Mesendoderm (in vitro differentiated cells): ENCODE results near the gene IL17REL. TPM values are rescaled to one million over a fixed set of nuclear protein-coding genes. Genes with fewer than 3 reads are reported as not detected.

ENCODE experiments used
- DNase-seq: peaks from one replicate; pipeline ENCODE4 v3.0.0; 2013
- H2AK5ac ChIP-seq: 2 replicates; pipeline ENCODE4 v1.6.1; 2013; ENCODE audit warnings: low read length, inconsistent platforms
- H2BK120ac ChIP-seq: 2 replicates; pipeline ENCODE4 v1.6.1; 2013; ENCODE audit warnings: low read depth, mild to moderate bottlenecking, low read length, moderate library complexity, mixed read lengths
- H2BK15ac ChIP-seq: replicated peaks from 2 replicates; pipeline ENCODE4 v1.6.1; 2013; ENCODE audit warnings: low read depth, mild to moderate bottlenecking, moderate library complexity
- H2BK5ac ChIP-seq: 2 replicates; pipeline ENCODE4 v1.6.1; 2013; ENCODE audit warnings: low read length, inconsistent platforms
- H3K18ac ChIP-seq: 2 replicates; pipeline ENCODE4 v1.6.1; 2013; ENCODE audit warnings: mild to moderate bottlenecking, low read length, mixed read lengths
- H3K23ac ChIP-seq: one replicate; pipeline ENCODE4 v1.6.1; 2013; ENCODE audit warnings: low read length
- H3K27ac ChIP-seq: 2 replicates; pipeline ENCODE4 v1.5.1; 2013; ENCODE audit warnings: low read depth, mild to moderate bottlenecking, inconsistent platforms, low read length, moderate library complexity
- H3K27me3 ChIP-seq: 2 replicates; pipeline ENCODE4 v1.6.1; 2013; ENCODE audit warnings: low read length, control low read depth, mild to moderate bottlenecking, inconsistent platforms; ENCODE audit not compliant: insufficient read depth, poor library complexity
- H3K36me3 ChIP-seq: 2 replicates; pipeline ENCODE4 v1.6.1; 2013; ENCODE audit warnings: low read length, inconsistent platforms; ENCODE audit not compliant: control insufficient read depth, insufficient read depth
- H3K4ac ChIP-seq: one replicate; pipeline ENCODE4 v1.6.1; 2013; ENCODE audit warnings: low read depth, mild to moderate bottlenecking, low read length, moderate library complexity
- H3K4me1 ChIP-seq: 2 replicates; pipeline ENCODE4 v1.6.1; 2013; ENCODE audit warnings: low read depth, low read length, inconsistent platforms; ENCODE audit not compliant: control insufficient read depth
- H3K4me2 ChIP-seq: 2 replicates; pipeline ENCODE4 v1.6.1; 2013; ENCODE audit warnings: low read length
- H3K4me3 ChIP-seq: 2 replicates; pipeline ENCODE4 v1.5.1; 2013; ENCODE audit warnings: mild to moderate bottlenecking, low read length
- H3K56ac ChIP-seq: one replicate; pipeline ENCODE4 v1.6.1; 2013; ENCODE audit warnings: low read length
- H3K79me1 ChIP-seq: 2 replicates; pipeline ENCODE4 v1.6.1; 2013; ENCODE audit warnings: low read length, inconsistent platforms
- H3K79me2 ChIP-seq: 2 replicates; pipeline ENCODE4 v1.6.1; 2013; ENCODE audit warnings: mild to moderate bottlenecking, low read length; ENCODE audit not compliant: control insufficient read depth, insufficient read depth
- H3K9ac ChIP-seq: 2 replicates; pipeline ENCODE4 v1.6.1; 2013; ENCODE audit warnings: low read length, inconsistent platforms
- H4K5ac ChIP-seq: one replicate; pipeline ENCODE4 v1.6.1; 2013; ENCODE audit warnings: low read length
- H4K8ac ChIP-seq: one replicate; pipeline ENCODE4 v1.6.1; 2013; ENCODE audit warnings: low read depth, mild to moderate bottlenecking, control low read depth, low read length, moderate library complexity
- WGBS: extraction: QIAGEN DNeasy Blood & Tissue Kit; methylation state at CpG from one replicate; pipeline ENCODE4 v1.1.7; 2013; ENCODE audit warnings: low lambda C conversion rate, missing lambda C conversion rate; ENCODE audit not compliant: insufficient coverage; ENCODE audit errors: extremely low coverage; 5-methylcytosine and 5-hydroxymethylcytosine counted together
- polyA plus RNA-seq, 2 experiments: library from polyadenylated mRNA; stranded (reverse); fragments of 200-250 nt; gene quantifications; one replicate each; pipeline ENCODE4 v1.2.3, GENCODE V29; 2013

The IL17REL gene
- polyA plus RNA-seq (2013, experiment 1 of 2), result not detected
- not detected for polyA plus RNA-seq (2013, experiment 2 of 2)

DNA sequence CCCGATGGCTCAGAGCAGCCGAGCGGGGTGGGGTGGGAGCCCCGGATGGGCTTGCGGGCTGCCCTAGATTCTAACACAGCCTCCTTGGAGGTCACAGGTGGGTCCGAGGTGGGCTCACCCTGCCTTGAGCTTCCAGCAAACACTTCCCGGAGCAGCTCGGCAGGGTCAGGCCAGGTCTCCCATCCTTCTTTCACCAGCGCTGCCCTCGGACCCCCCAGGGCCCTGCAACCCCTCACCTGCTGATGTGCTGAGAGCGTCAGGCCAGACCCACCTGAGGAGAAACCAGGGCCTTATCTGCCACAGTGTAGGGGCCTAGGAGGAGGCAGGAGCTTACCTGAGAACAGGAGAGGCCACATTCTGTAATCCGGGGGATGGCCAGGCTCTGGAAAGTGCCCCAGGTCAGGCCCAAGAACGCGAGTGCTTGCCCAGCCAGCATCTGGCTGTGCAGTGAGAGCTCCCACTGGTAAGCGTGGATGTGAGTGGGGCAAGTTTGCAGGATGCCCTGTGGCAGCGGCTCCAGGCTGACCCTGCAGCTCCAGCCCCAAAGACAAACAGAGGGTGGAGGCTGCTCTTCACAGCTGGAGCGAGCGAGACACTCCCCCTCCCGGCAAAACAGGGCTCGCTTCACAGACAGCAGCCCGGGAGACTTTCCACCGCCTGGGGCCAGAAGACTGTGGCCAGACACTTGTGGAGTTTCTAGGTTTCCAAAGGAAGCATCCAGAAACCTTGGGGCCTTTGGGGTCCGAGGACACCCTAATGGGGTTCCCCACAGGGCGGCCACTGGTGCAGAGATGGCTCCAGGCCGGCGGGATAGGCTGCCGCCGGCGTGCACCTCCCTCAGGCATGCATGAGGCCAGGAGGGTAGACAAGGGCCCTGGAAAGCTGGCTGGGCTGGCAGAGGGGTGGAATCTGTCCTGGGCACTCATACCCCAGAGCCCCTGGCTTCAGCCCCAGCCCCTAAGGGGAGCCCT, at the start of gene IL17REL:
IL17REL (minus strand) TSS at position 555 of the 971 bp plus-strand sequence; CDS start at position 436, 119 bp downstream.
- H3K79me2 ChIP-seq, result no peaks in the 10 kb centered on the region
- no peak within 1 kb of the TSS for H2BK5ac ChIP-seq
- no CpG with 5 or more reads among the region's 29 CpGs for WGBS
- no peak within 1 kb of the TSS for H2AK5ac ChIP-seq
- H3K27ac ChIP-seq, result no peak within 1 kb of the TSS
- H3K9ac ChIP-seq, result no peak within 1 kb of the TSS
- no peak within 1 kb of the TSS for H2BK120ac ChIP-seq
- H3K79me1 ChIP-seq, result no peaks in the 10 kb centered on the region
- no peak within 1 kb of the TSS for H4K8ac ChIP-seq
- H3K36me3 ChIP-seq, result no peaks in the 10 kb centered on the region
- H3K56ac ChIP-seq, result no peak within 1 kb of the TSS
- H3K4me2 ChIP-seq, result no peak within 1 kb of the TSS
- peak; percentile 28 for DNase-seq
- H3K4me3 ChIP-seq, result no peak within 1 kb of the TSS
- no peak within 1 kb of the TSS for H3K18ac ChIP-seq
- H2BK15ac ChIP-seq, result no peak within 1 kb of the TSS
- H3K4ac ChIP-seq, result no peak within 1 kb of the TSS
- H3K4me1 ChIP-seq, result no peaks in the 10 kb centered on the region
- H3K27me3 ChIP-seq, result peaks cover 16% of the 10 kb centered on the region
- H3K23ac ChIP-seq, result no peak within 1 kb of the TSS
- H4K5ac ChIP-seq, result no peak within 1 kb of the TSS

GRCh38 chr22:50061824-50062355, 49.3 kb upstream of the IL17REL start:
- Histone ChIP-seq H3K4me2 (no peak overlapping the region), H3K56ac (no peak overlapping the region), H3K27ac (no peak overlapping the region), H3K23ac (no peak overlapping the region), H3K4me1 (no peaks in the 10 kb centered on the region), H3K4me3 (no peak overlapping the region), H4K5ac (no peak overlapping the region), H2BK120ac (no peak overlapping the region), H3K79me2 (no peaks in the 10 kb centered on the region), H3K79me1 (no peaks in the 10 kb centered on the region), H2AK5ac (no peak overlapping the region), H3K36me3 (no peaks in the 10 kb centered on the region), H3K4ac (no peak overlapping the region), H4K8ac (no peak overlapping the region), H3K27me3 (no peaks in the 10 kb centered on the region), H2BK15ac (no peak overlapping the region), H3K9ac (no peak overlapping the region), H2BK5ac (no peak overlapping the region), H3K18ac (no peak overlapping the region)
- DNase-seq, result no peak
- no CpG with 5 or more reads among the region's 17 CpGs for WGBS

- H3K18ac ChIP-seq, result no peak overlapping the region
- no peak overlapping the region for H2AK5ac ChIP-seq
- H3K27ac ChIP-seq, result no peak overlapping the region
- no peak overlapping the region for H3K56ac ChIP-seq
- no peak overlapping the region for H4K5ac ChIP-seq
- H4K8ac ChIP-seq, result no peak overlapping the region
- H3K36me3 ChIP-seq, result no peaks in the 10 kb centered on the region
- no peaks in the 10 kb centered on the region for H3K4me1 ChIP-seq
- no CpG with 5 or more reads among the region's 27 CpGs for whole genome bisulfite sequencing
- no peaks in the 10 kb centered on the region for H3K79me1 ChIP-seq
- no peak overlapping the region for H3K4me2 ChIP-seq
- H3K4ac ChIP-seq, result no peak overlapping the region
- H3K4me3 ChIP-seq, result no peak overlapping the region
- H2BK15ac ChIP-seq, result no peak overlapping the region
- no peak overlapping the region for H2BK5ac ChIP-seq
- no peaks in the 10 kb centered on the region for H3K27me3 ChIP-seq
- no peaks in the 10 kb centered on the region for H3K79me2 ChIP-seq
- DNase-seq, result no peak
- no peak overlapping the region for H2BK120ac ChIP-seq
- no peak overlapping the region for H3K9ac ChIP-seq
- H3K23ac ChIP-seq, result no peak overlapping the region
These were observed 48.7 kb upstream of the IL17REL start for GRCh38 chr22:50061141-50061823.

GRCh38 chr22:50060441-50061140, 48.0 kb upstream of the IL17REL start:
- Histone ChIP-seq H3K18ac (no peak overlapping the region), H3K9ac (no peak overlapping the region), H2AK5ac (no peak overlapping the region), H3K36me3 (no peaks in the 10 kb centered on the region), H4K8ac (no peak overlapping the region), H3K4me1 (no peaks in the 10 kb centered on the region), H3K23ac (no peak overlapping the region), H2BK5ac (no peak overlapping the region), H3K79me2 (no peaks in the 10 kb centered on the region), H3K79me1 (no peaks in the 10 kb centered on the region), H4K5ac (no peak overlapping the region), H3K56ac (no peak overlapping the region), H3K27me3 (no peaks in the 10 kb centered on the region), H2BK15ac (no peak overlapping the region), H3K27ac (no peak overlapping the region), H3K4me2 (no peak overlapping the region), H3K4me3 (no peak overlapping the region), H3K4ac (no peak overlapping the region), H2BK120ac (no peak overlapping the region)
- peak; percentile 57 for DNase-seq
- no CpG with 5 or more reads among the region's 28 CpGs for WGBS

DNA sequence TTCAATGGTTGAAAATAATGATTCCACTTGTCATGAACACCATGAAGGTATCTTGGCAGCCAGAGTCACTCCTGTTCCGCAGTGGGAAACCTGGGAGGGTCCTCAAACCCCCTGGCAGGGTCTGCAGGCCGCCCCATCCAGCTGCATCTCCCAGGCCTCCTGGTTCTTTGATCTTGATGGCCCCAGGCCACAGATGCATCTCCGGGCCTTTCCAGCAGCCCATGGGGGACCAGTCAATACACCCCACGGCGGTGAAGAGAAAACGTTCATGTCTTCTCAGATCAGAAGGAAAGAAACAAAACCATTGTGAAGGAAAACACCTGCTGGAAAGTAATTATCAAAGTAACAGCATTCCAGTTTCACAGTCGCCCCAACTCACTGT, 47.3 kb upstream of the IL17REL start:
- DNase-seq, result no peak
- no peaks in the 10 kb centered on the region for H3K27me3 ChIP-seq
- no peak overlapping the region for H3K4me3 ChIP-seq
- H3K27ac ChIP-seq, result no peak overlapping the region
- H3K56ac ChIP-seq, result no peak overlapping the region
- no peak overlapping the region for H4K8ac ChIP-seq
- H3K23ac ChIP-seq, result no peak overlapping the region
- H3K18ac ChIP-seq, result no peak overlapping the region
- H3K4ac ChIP-seq, result no peak overlapping the region
- no peak overlapping the region for H2BK120ac ChIP-seq
- no peaks in the 10 kb centered on the region for H3K79me2 ChIP-seq
- no peak overlapping the region for H4K5ac ChIP-seq
- H3K79me1 ChIP-seq, result no peaks in the 10 kb centered on the region
- H3K9ac ChIP-seq, result no peak overlapping the region
- WGBS, result no CpG with 5 or more reads among the region's 7 CpGs
- no peak overlapping the region for H2BK15ac ChIP-seq
- no peaks in the 10 kb centered on the region for H3K4me1 ChIP-seq
- H3K4me2 ChIP-seq, result no peak overlapping the region
- no peak overlapping the region for H2BK5ac ChIP-seq
- H3K36me3 ChIP-seq, result no peaks in the 10 kb centered on the region
- no peak overlapping the region for H2AK5ac ChIP-seq
